Activated CD4-positive, alpha-beta T cell treated with anti-CD3 and anti-CD28 coated beads, Interleukin-2, amount 10 ng/mL, durations not matched to agents 7 days and 5 days (primary cell): ENCODE results near the gene NINJ2. TPM values are rescaled to one million over a fixed set of nuclear protein-coding genes. Genes with fewer than 3 reads are reported as not detected.

Experiments
- CTCF ChIA-PET: fragments of 350-600 bp; sonication (Branson Sonifier 250); formaldehyde crosslinking; loops from one replicate; lab custom pipeline; 2021; ENCODE audit warnings: antibody characterized with exemption; lab: Charles Lee
- POLR2A ChIA-PET: fragments of 350-600 bp; sonication (Branson Sonifier 250); formaldehyde crosslinking; loops from one replicate; lab custom pipeline; 2021; ENCODE audit warnings: antibody characterized with exemption; lab: Charles Lee
- DNase-seq: peaks from one replicate; pipeline ENCODE4 v3.0.0-alpha.2; 2020
- H3K27ac Mint-ChIP-seq: one replicate; pipeline ENCODE4 v1.8.0; 2021; ENCODE audit warnings: mild to moderate bottlenecking, moderate library complexity, mixed read lengths
- H3K27me3 Mint-ChIP-seq: one replicate; pipeline ENCODE4 v1.8.0; 2021; ENCODE audit warnings: mixed read lengths
- H3K36me3 Mint-ChIP-seq: one replicate; pipeline ENCODE4 v1.8.0; 2021; ENCODE audit warnings: low read depth, mixed read lengths
- H3K4me1 Mint-ChIP-seq: one replicate; pipeline ENCODE4 v1.8.0; 2021; ENCODE audit warnings: mixed read lengths
- H3K4me3 Mint-ChIP-seq: one replicate; pipeline ENCODE4 v1.8.0; 2021; ENCODE audit warnings: mild to moderate bottlenecking, moderate library complexity, mixed read lengths
- H3K9me3 Mint-ChIP-seq: one replicate; pipeline ENCODE4 v1.8.0; 2021; ENCODE audit warnings: mixed read lengths
- total RNA-seq, 2 experiments: library from RNA; stranded (reverse); gene quantifications; one replicate each; pipeline ENCODE4 v1.2.3, GENCODE V29; 2021

Gene NINJ2
- total RNA-seq, 2 experiments from 2014 or later: 6.7 to 7.4 TPM

- ChIA-PET POLR2A (no interaction called here), CTCF (interaction anchor here (0.6 to 2.8 kb wide), 17 partner anchors 11 to 1020 kb away, joined by 3 to 19 read pairs (median 4); partner anchors contain the start of genes RAD52 and WNK1)
- peaks cover 17% of the 10 kb centered on the region for H3K36me3 Mint-ChIP-seq
- no peaks in the 10 kb centered on the region for H3K9me3 Mint-ChIP-seq
- H3K27me3 Mint-ChIP-seq: no peaks in the 10 kb centered on the region
- H3K27ac Mint-ChIP-seq: peak overlapping the region; percentile 22
- peaks cover 78% of the 10 kb centered on the region for H3K4me1 Mint-ChIP-seq
- no peak for DNase-seq
- H3K4me3 Mint-ChIP-seq: peak overlapping the region; percentile 73
Measured at GRCh38 chr12:569091-569676, 94.1 kb downstream of the NINJ2 start.

DNA sequence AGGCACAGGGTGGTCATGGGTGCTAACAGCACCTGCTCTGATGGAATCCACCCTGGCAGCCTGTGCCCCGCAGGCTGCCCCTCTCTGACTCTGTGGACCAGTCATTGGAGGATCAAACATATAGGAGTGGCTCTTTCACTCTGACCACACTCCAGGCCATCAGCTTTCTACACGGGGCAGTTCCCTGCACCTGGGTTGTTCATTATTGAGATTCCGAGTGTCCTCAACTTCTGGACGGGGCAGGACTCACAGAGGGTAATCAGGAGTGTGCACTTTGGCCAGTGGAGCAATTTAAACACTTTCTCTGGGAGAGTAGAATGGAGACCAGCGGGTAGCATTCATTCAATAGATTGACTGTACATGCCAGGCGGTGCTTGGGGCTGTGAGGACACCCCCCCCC, 94.8 kb downstream of the NINJ2 start:
- DNase-seq: no peak
- Mint-ChIP-seq H3K4me3 (no peak overlapping the region), H3K27ac (peak overlapping the region; percentile 50), H3K4me1 (peaks cover 82% of the 10 kb centered on the region), H3K9me3 (no peaks in the 10 kb centered on the region), H3K36me3 (peaks cover 16% of the 10 kb centered on the region), H3K27me3 (no peaks in the 10 kb centered on the region)
- ChIA-PET CTCF (interaction anchor here (0.7 to 3.8 kb wide), 6 partner anchors 8 to 245 kb away, joined by 3 to 15 read pairs (median 4); no protein-coding TSS in a partner anchor), POLR2A (no interaction called here)

- CTCF ChIA-PET: interaction anchor here (0.9 to 3.8 kb wide), 5 partner anchors 8 to 384 kb away, joined by 3 to 15 read pairs (median 5); partner anchors contain the start of gene RAD52
- Mint-ChIP-seq H3K27me3 (no peaks in the 10 kb centered on the region), H3K4me1 (peaks cover 87% of the 10 kb centered on the region), H3K27ac (peak overlapping the region; percentile 80), H3K9me3 (no peaks in the 10 kb centered on the region), H3K4me3 (peak overlapping the region; percentile 23), H3K36me3 (peaks cover 18% of the 10 kb centered on the region)
- POLR2A ChIA-PET: no interaction called here
- DNase-seq: no peak
Measured at GRCh38 chr12:565589-566105, 97.6 kb downstream of the NINJ2 start.

- peaks cover 18% of the 10 kb centered on the region for H3K36me3 Mint-ChIP-seq
- H3K27ac Mint-ChIP-seq: peak overlapping the region; percentile 71
- ChIA-PET POLR2A (no interaction called here), CTCF (interaction anchor here (1.1 to 3.8 kb wide), 2 partner anchors 11 to 18 kb away, joined by 3 to 15 read pairs; no protein-coding TSS in a partner anchor)
- H3K27me3 Mint-ChIP-seq: no peaks in the 10 kb centered on the region
- H3K4me3 Mint-ChIP-seq: peak overlapping the region; percentile 10
- peaks cover 90% of the 10 kb centered on the region for H3K4me1 Mint-ChIP-seq
- DNase-seq: no peak
- H3K9me3 Mint-ChIP-seq: no peaks in the 10 kb centered on the region
Measured at GRCh38 chr12:565161-565560, 98.1 kb downstream of the NINJ2 start.

DNA sequence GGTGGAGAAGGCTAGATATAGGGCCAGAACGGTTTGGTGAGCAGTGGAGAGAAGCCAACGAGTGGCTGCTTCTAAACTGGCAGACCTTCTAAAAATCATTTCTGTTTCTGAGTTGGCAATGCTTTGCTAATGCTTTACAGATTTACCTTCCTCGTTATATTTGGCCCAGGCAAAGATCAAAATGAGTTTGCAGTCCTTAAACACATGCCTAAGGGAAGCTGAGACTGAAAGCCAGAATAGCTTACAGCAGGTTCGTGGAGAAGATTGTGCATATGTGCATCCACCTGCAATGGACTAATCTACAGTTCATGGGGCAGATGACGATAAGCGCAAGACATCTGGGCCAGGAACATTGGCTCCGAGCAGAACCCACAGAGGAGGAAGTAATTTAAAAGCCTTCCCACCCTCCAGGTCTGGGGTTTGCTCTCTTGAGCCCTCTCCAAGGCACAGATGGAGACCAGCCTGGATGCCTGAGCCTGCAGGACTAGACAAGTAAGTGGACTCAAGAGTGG, 99.4 kb downstream of the NINJ2 start:
- POLR2A ChIA-PET: no interaction called here
- no peak for DNase-seq
- CTCF ChIA-PET: interaction anchor here (0.6 to 1.5 kb wide), 6 partner anchors 12 to 114 kb away, joined by 3 read pairs; no protein-coding TSS in a partner anchor
- peak overlapping the region; percentile 92 for H3K27ac Mint-ChIP-seq
- H3K27me3 Mint-ChIP-seq: no peaks in the 10 kb centered on the region
- H3K4me1 Mint-ChIP-seq: peaks cover 84% of the 10 kb centered on the region
- peak overlapping the region; percentile 70 for H3K4me3 Mint-ChIP-seq
- H3K36me3 Mint-ChIP-seq: peaks cover 23% of the 10 kb centered on the region
- H3K9me3 Mint-ChIP-seq: no peaks in the 10 kb centered on the region

GRCh38 chr12:563250-563781, 99.9 kb downstream of the NINJ2 start:
- DNase-seq: peak; percentile 81
- Mint-ChIP-seq H3K36me3 (peaks cover 25% of the 10 kb centered on the region), H3K9me3 (no peaks in the 10 kb centered on the region), H3K4me3 (peak overlapping the region; percentile 70), H3K4me1 (peaks cover 84% of the 10 kb centered on the region), H3K27me3 (no peaks in the 10 kb centered on the region), H3K27ac (peak overlapping the region; percentile 92)
- POLR2A ChIA-PET: no interaction called here
- CTCF ChIA-PET: interaction anchor here (0.6 to 1.5 kb wide), 6 partner anchors 13 to 114 kb away, joined by 3 read pairs; no protein-coding TSS in a partner anchor

- Mint-ChIP-seq H3K4me3 (peak overlapping the region; percentile 70), H3K27me3 (no peaks in the 10 kb centered on the region), H3K36me3 (peaks cover 28% of the 10 kb centered on the region), H3K4me1 (peaks cover 82% of the 10 kb centered on the region), H3K27ac (peak overlapping the region; percentile 92), H3K9me3 (no peaks in the 10 kb centered on the region)
- DNase-seq: peak; percentile 32
- ChIA-PET CTCF (interaction anchor here (1.0 kb wide), 1 partner anchor 110 kb away, joined by 3 read pairs; no protein-coding TSS in a partner anchor), POLR2A (no interaction called here)
Measured at GRCh38 chr12:562634-563033, 100.6 kb downstream of the NINJ2 start.

DNA sequence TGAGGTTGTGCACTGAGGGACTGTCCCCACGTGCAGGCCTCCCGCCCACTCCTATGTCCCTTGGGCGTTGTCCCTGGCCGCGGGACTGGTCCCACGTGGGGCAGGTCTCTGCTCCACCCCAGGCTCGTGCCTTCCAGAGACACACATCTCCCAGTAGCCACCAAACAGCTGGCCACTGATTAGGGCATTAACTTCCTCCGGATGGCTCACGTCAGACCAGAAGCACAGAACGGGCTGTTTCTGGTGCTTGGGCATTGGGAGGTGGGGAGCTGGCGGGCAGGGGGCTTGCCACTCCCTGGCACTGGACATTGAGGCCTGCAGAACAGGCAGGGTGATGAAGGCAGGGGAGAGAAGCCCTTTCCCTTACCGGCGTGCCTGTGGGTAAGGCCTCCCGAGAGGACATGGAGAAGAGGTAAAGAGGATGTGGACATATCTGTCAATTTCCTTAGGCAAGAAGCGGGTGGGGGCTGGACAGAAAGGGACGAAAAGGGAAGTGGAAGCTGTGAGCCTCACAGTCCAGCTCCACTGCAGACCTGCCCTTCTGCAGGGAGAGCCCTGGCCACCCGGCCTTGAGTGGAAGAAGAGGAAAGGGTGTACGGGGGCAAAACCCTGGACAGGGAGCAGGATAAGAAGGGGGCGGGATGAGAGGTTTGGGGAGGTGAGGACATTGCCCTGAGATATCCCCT, 101.2 kb downstream of the NINJ2 start:
- Mint-ChIP-seq H3K27me3 (no peaks in the 10 kb centered on the region), H3K9me3 (no peaks in the 10 kb centered on the region), H3K4me1 (peaks cover 77% of the 10 kb centered on the region), H3K36me3 (peaks cover 29% of the 10 kb centered on the region), H3K4me3 (peak overlapping the region; percentile 21), H3K27ac (peak overlapping the region; percentile 92)
- no peak for DNase-seq
- POLR2A ChIA-PET: no interaction called here
- CTCF ChIA-PET: interaction anchor here (0.6 to 1.5 kb wide), 4 partner anchors 109 to 452 kb away, joined by 3 to 5 read pairs (median 3); no protein-coding TSS in a partner anchor

DNA sequence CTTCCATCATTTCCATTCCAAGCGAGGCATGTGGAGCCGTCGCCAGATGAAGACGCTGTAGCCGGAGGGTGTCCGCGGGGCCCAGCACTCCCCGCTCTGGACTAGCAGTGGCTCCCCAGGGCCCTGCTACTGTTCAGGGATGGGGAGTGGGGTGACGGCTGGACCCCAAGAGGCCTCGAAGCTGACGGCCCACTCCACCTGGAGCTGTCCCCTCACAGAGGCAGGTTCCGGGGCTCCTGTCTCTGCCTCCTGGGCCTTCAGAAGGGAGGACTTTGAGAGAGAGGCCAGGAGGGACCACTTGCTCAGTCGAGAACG, 101.9 kb downstream of the NINJ2 start:
- no peak for DNase-seq
- H3K27ac Mint-ChIP-seq: peak overlapping the region; percentile 77
- ChIA-PET CTCF (interaction anchor here (0.6 to 2.1 kb wide), 5 partner anchors 9 to 452 kb away, joined by 3 to 5 read pairs (median 3); no protein-coding TSS in a partner anchor), POLR2A (no interaction called here)
- H3K4me3 Mint-ChIP-seq: no peak overlapping the region
- no peaks in the 10 kb centered on the region for H3K27me3 Mint-ChIP-seq
- peaks cover 31% of the 10 kb centered on the region for H3K36me3 Mint-ChIP-seq
- peaks cover 74% of the 10 kb centered on the region for H3K4me1 Mint-ChIP-seq
- H3K9me3 Mint-ChIP-seq: no peaks in the 10 kb centered on the region

GRCh38 chr12:560691-561390, 102.4 kb downstream of the NINJ2 start:
- CTCF ChIA-PET: interaction anchor here (0.6 to 2.1 kb wide), 5 partner anchors 9 to 117 kb away, joined by 3 to 5 read pairs (median 3); no protein-coding TSS in a partner anchor
- H3K36me3 Mint-ChIP-seq: peaks cover 28% of the 10 kb centered on the region

GRCh38 chr12:559906-560455, 103.3 kb downstream of the NINJ2 start:
- peaks cover 71% of the 10 kb centered on the region for H3K4me1 Mint-ChIP-seq
- POLR2A ChIA-PET: no interaction called here
- no peaks in the 10 kb centered on the region for H3K27me3 Mint-ChIP-seq
- H3K4me3 Mint-ChIP-seq: no peak overlapping the region
- CTCF ChIA-PET: interaction anchor here (0.6 to 2.1 kb wide), 5 partner anchors 10 to 636 kb away, joined by 3 to 7 read pairs (median 5); no protein-coding TSS in a partner anchor
- no peak overlapping the region for H3K27ac Mint-ChIP-seq
- no peak for DNase-seq
- no peaks in the 10 kb centered on the region for H3K9me3 Mint-ChIP-seq
- peaks cover 27% of the 10 kb centered on the region for H3K36me3 Mint-ChIP-seq

More at GRCh38 chr12:560691-561390, 102.4 kb downstream of the NINJ2 start:
- POLR2A ChIA-PET: no interaction called here
- peak overlapping the region; percentile 77 for H3K27ac Mint-ChIP-seq
- no peaks in the 10 kb centered on the region for H3K9me3 Mint-ChIP-seq
- H3K4me1 Mint-ChIP-seq: peaks cover 74% of the 10 kb centered on the region
- H3K27me3 Mint-ChIP-seq: no peaks in the 10 kb centered on the region
- no peak overlapping the region for H3K4me3 Mint-ChIP-seq
- DNase-seq: no peak
